Amniotic stem cell (primary cell): ENCODE measurements around the gene PKNOX2.

ENCODE experiments used
- DNase-seq: peaks from one replicate; lab custom pipeline; 2025; lab: John Stamatoyannopoulos, UW

Gene PKNOX2

GRCh38 chr11:125312812-125313211 is 148.3 kb downstream of the PKNOX2 start:
- DNase-seq = no peak

DNA sequence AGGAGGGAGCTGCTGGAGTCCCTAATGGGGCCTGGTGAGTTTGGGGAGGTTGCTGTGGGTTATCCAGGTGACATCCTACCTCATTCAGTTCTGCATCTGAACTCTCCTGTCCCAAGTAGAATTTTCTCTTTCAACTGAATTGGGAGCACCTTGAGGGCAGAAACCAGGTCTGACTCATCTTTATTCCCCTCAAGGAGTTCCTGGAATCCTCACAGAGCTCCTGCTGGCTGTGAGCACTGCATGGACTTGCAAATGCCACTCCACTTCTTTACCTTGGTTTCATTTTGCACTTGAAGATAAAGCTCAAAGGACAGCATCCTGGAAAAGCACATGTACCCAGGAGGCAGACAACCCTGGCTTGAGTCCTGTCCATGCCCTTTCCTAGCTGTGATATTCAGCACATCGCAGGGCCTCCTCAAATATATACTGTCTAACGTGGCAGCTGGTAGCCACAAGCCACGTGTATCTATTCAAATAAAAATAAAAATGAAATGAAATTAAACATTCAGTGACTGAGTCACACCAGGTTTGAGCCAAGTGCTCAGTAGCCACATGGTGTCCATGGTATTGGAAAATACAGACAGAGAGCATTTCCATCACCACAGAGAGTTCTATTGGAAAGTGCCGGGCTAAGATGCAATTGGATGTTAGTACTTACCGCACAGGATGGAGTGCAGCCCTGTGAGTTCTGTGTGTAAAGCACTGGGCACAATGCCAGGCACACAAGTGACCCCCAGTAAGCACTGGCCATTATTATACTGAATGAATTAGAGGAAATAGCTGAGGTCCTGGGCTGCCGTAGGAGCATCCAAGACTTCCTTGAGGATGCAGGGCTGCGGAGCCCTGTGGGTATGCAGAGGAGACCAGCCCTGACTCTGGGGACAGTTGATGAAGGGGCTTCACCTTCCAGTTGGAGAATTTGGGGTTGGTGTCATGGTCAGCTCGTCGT is 149.0 kb downstream of the PKNOX2 start:
- DNase-seq = no peak

GRCh38 chr11:125314276-125315078 is 149.9 kb downstream of the PKNOX2 start:
- DNase-seq = no peak

- DNase-seq = no peak
Observed at GRCh38 chr11:125315079-125315740, 150.7 kb downstream of the PKNOX2 start.

DNA sequence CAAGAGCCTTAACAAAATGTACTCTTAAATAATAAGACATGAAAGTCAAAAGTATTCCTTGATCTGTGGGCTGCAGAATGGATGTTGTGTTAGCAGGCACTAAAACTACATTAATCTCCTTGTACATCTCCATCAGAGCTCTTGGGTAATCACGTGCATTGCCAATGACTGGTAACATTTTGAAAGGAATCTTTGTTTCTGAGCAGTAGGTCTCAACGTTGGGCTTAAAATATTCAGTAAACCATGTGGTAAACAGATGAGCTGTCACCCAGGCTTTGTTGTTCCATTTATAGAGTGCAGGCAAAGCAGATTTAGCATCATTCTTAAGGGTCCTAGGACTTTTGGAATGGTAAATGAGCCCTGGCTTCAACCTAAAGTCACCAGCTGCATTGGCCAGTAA is 152.9 kb downstream of the PKNOX2 start:
- no peak for DNase-seq

DNA sequence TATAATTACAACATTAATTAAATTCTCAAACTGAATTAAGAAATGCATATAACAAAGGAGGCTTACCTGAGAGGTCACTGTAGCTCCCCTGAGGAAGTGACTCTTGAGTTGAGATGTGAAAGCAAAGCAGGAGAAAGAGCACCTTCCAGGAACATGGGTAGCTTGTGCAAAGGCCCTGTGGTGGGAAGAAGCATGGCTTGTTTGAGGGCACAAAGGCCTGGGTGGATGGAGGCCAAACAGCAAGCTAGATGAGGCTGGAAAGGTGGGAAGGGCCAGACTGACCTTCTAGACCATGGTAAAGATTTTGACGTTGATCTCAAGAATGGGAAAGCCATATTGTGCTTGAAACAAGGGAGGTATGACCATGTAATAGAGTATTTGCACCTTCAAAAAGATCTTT is 155.1 kb downstream of the PKNOX2 start:
- no peak for DNase-seq

DNA sequence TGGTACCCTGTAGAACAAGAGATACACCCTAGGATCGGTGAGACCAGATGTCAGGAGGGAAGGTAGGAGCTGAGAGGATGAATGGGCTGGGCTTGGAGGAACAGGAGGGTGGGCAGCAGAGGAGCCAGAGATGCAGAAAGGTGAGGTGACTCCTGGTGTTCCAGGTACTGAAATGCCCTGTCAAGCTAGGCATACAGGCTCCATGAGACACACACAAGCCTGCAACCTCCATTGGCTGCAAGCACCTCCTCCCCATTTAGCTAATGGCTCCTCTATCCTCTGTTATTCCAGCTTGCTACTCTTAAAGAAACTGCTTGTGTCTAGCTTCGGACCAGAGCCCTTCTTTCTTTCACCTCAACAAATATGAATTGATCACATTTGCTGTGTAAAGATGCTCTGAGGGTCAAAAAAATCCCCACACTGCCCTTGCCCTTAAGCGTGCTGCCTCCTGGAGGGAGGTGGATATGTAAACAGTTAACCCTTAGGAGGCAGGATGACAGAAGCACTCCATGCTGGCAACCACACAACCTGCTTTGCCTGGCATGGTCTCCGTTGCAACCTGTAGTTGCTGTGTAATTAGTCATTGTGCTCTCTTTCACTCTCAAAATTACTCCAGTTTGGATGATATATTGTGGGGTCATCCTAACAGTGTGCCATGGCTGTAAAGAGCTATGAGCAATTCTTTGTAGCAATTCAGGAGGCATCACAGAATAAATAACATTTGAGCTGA is 156.0 kb downstream of the PKNOX2 start:
- DNase-seq = no peak

DNA sequence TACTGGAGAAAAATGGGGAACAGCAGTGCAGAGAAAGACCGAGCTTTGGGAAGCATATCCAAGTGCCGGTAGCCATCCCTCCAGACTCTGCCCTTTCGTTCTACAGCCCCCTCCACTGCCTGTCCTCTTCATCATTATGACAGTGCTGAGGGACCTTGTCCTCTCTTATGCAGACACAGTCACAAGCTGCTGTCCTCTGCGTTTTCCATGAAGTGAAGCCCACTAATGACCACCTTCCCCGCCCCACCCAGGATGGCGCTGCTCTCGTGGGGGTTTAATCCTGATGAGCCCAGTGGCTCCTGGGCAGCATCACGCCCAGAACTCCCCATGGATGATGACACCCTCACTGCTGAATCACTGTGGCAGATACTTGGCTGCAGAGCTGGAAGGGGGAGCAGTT is 157.7 kb downstream of the PKNOX2 start:
- DNase-seq = no peak

- DNase-seq = no peak
Observed at GRCh38 chr11:125325196-125325595, 160.6 kb downstream of the PKNOX2 start.

DNA sequence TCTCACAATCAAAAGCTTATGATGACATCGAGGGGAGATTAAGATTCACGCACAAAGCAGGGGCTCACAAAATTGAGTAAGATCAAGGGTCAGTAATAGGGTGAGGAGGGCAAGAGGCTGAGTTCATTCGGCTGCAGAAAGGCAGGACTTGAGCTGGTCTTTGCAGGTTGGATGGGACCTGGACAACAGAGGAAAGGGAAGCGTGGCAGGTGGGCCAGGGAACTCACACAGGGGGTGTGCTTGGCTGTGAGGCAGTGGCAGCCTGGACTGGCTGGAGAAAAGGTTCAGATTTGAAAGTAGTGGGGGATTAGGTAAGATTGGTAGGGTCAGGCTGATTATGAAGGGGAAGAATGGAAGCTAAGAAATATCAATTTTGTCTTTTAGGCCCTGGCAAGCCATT is 161.6 kb downstream of the PKNOX2 start:
- no peak for DNase-seq

- no peak for DNase-seq
Observed at GRCh38 chr11:125327518-125328224, 163.1 kb downstream of the PKNOX2 start.

- DNase-seq = no peak
Observed at GRCh38 chr11:125328225-125328580, 163.7 kb downstream of the PKNOX2 start.

GRCh38 chr11:125329786-125330185 is 165.2 kb downstream of the PKNOX2 start:
- no peak for DNase-seq

- no peak for DNase-seq
Observed at GRCh38 chr11:125330462-125331325, 166.1 kb downstream of the PKNOX2 start.

GRCh38 chr11:125331357-125332035 is 166.9 kb downstream of the PKNOX2 start:
- DNase-seq = no peak

DNA sequence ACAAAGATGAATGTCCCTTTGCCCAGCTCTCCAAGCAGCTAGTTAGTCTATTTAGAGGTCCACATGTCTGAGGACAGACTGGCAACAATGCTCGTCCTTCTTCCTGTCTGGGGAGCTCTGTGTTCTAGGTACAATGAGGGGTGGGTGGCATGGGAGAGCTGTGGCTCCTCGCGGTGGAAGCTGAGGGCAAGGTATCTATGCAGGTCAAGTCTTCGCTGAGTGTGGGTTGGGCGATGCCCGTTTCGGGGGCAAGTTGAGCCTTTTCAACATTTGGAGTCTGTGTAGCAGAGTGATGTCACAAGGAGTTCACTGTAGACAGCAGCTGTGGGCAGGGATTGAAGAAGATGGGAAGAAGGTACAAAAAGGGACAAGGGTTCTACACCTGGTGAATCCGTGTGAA is 168.3 kb downstream of the PKNOX2 start:
- DNase-seq = no peak

DNA sequence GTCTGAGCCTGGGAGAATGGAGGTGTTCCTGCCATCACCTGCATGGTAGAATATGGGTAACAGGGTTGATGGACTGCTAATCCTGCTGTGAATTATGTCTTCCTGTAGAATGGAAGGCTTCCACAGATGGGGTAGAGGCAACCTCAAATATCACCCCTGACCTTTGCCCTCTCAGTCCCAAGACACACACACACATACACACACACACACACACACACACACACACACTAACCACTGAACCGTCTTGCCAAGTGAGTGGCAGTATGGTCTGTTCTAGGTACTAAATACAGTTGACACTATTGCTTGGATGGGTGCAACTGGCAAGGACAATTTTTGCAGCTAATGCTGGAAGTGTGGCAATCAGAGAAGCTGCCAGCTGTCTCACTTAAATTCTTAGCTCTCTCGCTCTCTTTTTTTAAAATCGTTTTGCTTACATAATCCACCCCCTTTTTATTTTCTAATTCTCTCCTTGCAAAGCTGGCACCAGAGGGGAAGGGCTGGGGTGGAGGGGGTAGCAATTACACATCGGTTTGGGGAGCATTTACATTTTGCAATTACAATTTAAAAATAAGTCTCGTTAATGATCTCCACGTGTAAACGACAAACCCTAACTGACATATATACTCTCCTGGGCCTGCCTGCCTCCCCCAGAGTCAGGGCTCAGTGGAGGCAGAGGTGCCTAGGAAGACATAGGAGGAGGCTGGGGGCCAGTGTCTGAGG is 169.0 kb downstream of the PKNOX2 start:
- DNase-seq = no peak

GRCh38 chr11:125335106-125335505 is 170.6 kb downstream of the PKNOX2 start:
- no peak for DNase-seq
